Fibroblast of villous mesenchyme (primary cell): ENCODE results near the gene KIAA1217. TPM values are rescaled to one million over a fixed set of nuclear protein-coding genes. Genes with fewer than 3 reads are reported as not detected.

Experiments
- DNase-seq: peaks from one replicate; pipeline ENCODE4 v3.0.0-alpha.2; 2010; ENCODE audit warnings: low read depth
- H3K4me3 ChIP-seq: 2 replicates; pipeline ENCODE4 v1.5.1; 2011; ENCODE audit warnings: low read depth, mild to moderate bottlenecking, low read length
- CTCF ChIP-seq: IDR thresholded peaks from 2 replicates; pipeline ENCODE4 v1.5.1; 2012; ENCODE audit warnings: low read depth, mild to moderate bottlenecking, low read length; ENCODE audit not compliant: insufficient read depth
- total RNA-seq: library from RNA; depleted of rRNA; stranded (reverse); fragments of >200 nt; gene quantifications from 2 replicates; pipeline ENCODE4 v1.2.3, GENCODE V29; 2012

Gene KIAA1217
- total RNA-seq, 1 donor = 0.86 TPM

DNA sequence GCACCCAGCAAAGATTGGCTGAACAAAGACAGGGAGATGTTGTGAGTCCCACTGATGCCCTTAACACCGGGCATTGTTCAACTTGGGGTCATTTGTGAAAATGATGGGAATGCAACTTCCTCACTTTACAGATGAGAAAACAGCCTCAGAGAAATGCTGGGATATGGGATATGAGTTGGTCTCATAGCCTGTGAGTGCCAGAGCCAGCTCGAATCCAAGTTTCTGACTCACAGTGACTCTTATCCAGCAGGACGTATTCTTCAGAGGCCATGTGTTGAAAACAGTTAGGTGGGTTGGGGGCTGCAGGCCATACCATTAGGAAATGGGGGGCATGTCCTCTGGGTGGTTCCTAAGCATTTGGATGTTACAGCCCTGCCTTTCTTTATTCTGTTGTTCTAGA lies 45.2 kb downstream of the KIAA1217 start:
- no peak for TF ChIP-seq CTCF
- DNase-seq = no peak
- H3K4me3 ChIP-seq = no peak overlapping the region

DNA sequence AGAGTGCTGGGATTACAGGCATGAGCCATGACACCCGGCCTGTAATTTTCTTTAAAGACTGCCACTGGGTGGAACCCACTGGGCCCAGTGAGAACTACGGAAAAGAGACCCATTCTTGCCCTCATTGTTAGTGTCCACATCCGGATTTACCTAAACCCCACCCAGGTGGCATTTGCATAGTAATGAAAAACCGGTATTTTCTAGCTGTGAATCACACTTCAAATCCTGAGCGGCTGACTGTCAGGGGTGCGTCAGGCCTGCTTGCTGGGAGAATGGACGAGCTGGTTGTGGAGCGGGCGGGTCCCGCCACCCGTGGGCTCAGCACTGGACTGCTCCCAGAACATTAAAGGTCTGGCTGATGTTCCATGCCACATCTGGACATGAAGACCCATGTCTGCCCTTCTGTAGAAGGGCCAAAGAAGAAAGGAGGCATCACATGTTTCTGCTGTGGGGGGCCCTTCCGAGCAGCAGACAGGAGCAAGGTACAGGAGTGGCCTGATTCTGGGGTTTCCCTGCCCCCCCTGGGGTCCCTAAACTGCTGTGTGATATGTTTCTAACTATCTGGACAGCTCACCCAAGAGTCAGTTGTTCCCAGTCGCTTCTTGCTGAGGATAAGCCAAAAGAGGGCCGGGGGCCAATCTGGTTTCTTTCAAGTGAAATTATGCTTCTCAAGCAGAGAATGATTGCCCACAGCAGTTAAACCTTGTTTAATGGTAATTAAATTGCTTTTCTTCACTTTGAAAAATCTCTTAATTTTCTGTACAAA lies 46.4 kb downstream of the KIAA1217 start:
- no peak for TF ChIP-seq CTCF
- no peak overlapping the region for H3K4me3 ChIP-seq
- DNase-seq = no peak

DNA sequence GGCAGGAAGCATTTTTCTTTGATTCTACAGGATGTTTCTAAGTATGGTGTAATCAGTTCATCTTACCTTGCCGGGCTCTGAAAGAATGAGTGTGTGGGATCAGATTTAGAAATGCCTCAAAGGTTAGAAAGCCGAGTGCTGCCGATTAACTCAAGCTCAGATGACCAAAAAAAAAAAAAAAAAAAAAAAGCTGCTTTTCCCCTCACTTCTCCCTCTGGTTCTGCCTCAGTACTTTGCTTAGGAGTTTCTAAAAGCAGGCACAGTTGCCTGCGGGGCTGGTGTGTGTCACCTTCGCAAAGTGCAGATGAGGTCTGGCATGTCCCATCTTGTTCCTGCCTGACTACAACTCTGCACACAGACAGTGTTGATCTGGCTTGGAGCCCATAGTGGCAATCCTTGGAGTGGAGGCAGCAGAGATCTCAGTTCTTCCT lies 47.0 kb downstream of the KIAA1217 start:
- DNase-seq = no peak
- no peak for TF ChIP-seq CTCF
- H3K4me3 ChIP-seq = no peak overlapping the region

- no peak for DNase-seq
- H3K4me3 ChIP-seq = no peak overlapping the region
- TF ChIP-seq CTCF = no peak
Measured at GRCh38 chr10:24256619-24257107, 47.7 kb downstream of the KIAA1217 start.

DNA sequence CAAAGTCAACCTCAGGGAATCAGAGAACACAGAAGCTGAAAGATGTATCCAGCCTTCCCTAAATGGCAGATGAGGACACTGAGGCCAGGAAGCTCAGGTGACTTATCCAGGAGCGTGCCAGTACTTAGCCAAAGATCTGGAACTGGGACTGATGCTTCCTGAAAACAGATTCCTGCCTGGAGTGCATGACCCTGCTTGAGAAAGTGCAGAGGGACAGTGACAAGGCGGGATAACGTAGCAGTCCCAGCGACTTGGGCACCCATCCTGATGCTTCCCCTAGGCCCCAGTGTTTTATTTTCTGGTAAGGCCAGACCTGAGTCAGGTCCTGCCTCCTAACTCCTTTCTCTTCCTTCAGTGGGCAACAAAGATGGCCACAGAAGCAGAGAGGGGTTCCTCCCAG lies 48.6 kb downstream of the KIAA1217 start:
- DNase-seq = no peak
- no peak for TF ChIP-seq CTCF
- no peak overlapping the region for H3K4me3 ChIP-seq

DNA sequence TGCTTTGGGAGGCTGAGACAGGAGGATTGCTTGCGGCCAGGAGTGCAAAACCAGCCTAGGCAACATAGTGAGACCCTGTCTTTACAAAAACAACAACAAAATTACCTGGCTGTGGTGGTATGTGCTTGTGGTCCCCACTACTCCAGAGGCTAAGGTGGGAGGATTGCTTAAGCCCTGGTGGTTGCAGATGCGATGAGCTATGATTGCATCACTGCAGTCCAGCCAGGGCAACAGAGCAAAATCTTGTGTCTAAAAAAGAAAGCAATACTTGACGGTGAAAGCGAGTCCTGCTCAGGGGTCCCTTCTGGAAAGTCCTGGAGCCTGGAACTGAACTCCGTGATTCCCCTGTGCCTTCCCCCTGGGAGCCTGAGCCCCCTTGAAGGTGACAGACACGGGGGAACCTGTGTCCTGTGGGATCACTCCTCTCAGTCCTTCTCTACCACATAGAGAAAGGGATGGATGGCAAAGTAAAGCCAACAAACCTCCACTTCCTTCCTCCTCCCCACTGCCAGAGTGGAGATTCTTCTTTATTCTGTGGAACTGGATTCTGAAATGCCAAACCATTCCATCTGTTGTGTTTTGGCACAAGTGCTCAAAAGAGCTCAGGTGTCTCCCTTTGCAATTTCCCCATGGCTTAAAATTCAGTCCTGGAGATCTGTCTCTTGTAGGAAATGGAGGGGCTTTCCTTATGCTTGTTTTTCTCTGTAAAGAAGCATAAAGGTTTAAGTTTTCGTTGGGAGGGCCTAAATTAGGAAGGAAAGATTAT lies 50.6 kb downstream of the KIAA1217 start:
- no peak overlapping the region for H3K4me3 ChIP-seq
- DNase-seq = no peak
- no peak for TF ChIP-seq CTCF
